Stimulated activated naive CD8-positive, alpha-beta T cell treated with anti-CD3 and anti-CD28 coated beads, Interleukin-15, Interleukin-2, amounts not matched to agents 100 ng/mL and 50 ng/mL, for 24 hours (primary cell): ENCODE data around the gene ESYT2.

Source experiments
- H3K27ac Mint-ChIP-seq: one replicate; pipeline ENCODE4 v1.8.0; 2021; ENCODE audit warnings: mild to moderate bottlenecking, mixed read lengths
- H3K27me3 Mint-ChIP-seq: one replicate; pipeline ENCODE4 v1.8.0; 2021; ENCODE audit warnings: mixed read lengths
- H3K36me3 Mint-ChIP-seq: one replicate; pipeline ENCODE4 v1.8.0; 2021; ENCODE audit warnings: low read depth, mixed read lengths
- H3K4me1 Mint-ChIP-seq: one replicate; pipeline ENCODE4 v1.8.0; 2021; ENCODE audit warnings: low read depth, mixed read lengths
- H3K4me3 Mint-ChIP-seq: one replicate; pipeline ENCODE4 v1.8.0; 2021; ENCODE audit warnings: mild to moderate bottlenecking, mixed read lengths
- H3K9me3 Mint-ChIP-seq: one replicate; pipeline ENCODE4 v1.8.0; 2021; ENCODE audit warnings: mixed read lengths

Gene ESYT2

DNA sequence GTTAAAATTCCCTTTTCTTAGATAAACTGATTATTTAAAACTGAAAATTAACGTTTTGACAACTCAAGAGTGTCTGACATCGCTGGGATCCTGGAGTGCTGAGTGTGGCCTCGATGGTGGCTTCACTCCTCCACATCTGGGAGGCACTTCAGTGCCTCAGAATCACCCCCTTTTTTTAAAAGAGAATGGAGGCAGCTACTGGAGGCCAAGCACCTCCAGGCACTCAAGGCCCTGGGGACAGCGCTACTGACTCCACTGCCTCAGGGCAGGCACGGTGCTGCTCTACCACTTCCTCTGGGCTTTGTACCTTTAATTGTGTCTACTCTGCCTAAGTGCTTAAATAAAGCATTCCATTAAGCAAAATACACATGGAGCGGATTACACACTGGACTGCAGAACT, 97.5 kb downstream of the ESYT2 start:
- Mint-ChIP-seq H3K36me3 (peaks cover 40% of the 10 kb centered on the region), H3K27me3 (no peaks in the 10 kb centered on the region), H3K9me3 (no peaks in the 10 kb centered on the region), H3K4me3 (no peak overlapping the region), H3K27ac (peak overlapping the region; percentile 28), H3K4me1 (peaks cover 4% of the 10 kb centered on the region)

DNA sequence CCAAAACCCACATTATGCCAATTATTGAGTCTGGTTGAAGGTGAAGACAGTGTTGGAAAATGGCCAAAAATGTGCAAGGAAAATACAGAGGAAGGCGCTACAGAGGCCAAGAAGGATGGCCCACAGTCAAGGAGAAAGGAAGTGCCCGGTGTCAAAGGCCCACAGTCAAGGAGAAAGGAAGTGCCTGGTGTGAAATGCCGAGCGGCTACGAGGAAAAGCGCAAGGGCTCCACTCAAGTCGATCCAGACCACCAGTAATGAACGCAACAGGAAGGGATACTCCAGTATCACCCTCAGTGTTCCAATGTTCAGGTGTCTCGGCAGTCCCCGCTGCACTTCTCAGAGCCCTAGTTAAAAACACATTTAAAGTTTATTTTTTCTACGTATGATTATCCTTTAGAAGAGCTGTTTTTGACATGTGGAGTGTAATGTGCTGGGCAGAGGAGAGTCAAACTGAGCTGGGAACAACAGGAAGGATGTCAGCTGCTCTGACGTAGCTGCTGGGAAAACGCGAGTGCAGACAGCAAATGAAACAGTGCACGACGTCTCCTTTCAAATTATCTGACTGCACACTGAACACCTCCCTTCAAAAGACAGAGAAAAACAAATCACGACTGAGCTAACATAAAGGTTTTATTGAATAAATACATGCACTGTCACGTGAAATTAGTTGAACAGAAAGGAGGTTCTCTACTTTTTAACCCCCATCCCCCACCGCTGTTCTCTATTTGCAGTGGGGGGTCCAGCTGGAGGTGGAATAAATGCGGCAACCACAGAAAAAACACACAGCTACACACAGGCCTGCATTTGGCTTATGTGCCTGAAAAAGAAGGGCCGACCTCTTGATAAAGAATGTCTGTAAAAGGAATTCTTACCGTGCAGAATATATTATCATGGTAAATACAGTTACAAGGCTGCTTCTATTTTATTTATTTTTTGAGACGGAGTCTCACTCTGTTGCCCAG, 98.6 kb downstream of the ESYT2 start:
- H3K36me3 Mint-ChIP-seq, result peaks cover 33% of the 10 kb centered on the region
- H3K4me1 Mint-ChIP-seq, result peaks cover 4% of the 10 kb centered on the region
- H3K27me3 Mint-ChIP-seq, result no peaks in the 10 kb centered on the region
- no peak overlapping the region for H3K4me3 Mint-ChIP-seq
- H3K9me3 Mint-ChIP-seq, result no peaks in the 10 kb centered on the region
- peak overlapping the region; percentile 50 for H3K27ac Mint-ChIP-seq

DNA sequence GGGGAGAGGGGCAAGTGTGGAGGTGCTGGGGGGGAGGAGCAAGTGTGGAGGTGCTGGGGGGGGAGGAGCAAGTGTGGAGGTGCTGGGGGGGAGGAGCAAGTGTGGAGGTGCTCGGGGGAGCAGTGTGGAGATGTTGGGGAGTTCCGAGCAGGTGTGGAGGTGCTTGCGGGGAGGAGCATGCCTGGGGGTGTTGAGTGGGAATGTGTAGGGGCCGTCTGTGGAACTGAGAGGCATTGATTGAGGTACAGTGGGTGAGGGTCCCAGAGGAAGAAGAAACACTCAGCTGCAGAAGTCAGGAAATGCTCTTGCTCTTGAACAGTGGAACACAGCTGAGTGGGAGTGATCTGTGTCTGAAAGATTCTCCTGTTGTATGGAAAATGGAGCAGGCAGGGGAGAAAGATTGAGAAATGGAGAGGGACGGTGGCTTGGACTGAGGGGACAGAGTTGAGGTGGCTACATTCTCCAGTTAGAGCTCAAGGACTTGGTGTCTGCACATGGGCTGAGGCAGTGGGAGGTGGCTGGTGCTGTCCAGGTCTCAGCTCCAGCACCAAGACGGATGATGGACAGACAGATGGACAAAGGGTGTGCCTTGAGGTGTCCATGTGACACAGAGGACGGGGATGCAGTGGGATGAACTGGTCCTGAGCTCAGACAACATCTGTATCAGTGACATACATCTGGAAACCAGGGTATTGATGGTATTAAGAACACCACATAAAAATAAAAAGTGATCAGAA, 99.5 kb downstream of the ESYT2 start:
- Mint-ChIP-seq H3K4me1 (peaks cover 2% of the 10 kb centered on the region), H3K4me3 (no peak overlapping the region), H3K27me3 (no peaks in the 10 kb centered on the region), H3K9me3 (no peaks in the 10 kb centered on the region), H3K27ac (peak overlapping the region; percentile 50), H3K36me3 (peaks cover 24% of the 10 kb centered on the region)

DNA sequence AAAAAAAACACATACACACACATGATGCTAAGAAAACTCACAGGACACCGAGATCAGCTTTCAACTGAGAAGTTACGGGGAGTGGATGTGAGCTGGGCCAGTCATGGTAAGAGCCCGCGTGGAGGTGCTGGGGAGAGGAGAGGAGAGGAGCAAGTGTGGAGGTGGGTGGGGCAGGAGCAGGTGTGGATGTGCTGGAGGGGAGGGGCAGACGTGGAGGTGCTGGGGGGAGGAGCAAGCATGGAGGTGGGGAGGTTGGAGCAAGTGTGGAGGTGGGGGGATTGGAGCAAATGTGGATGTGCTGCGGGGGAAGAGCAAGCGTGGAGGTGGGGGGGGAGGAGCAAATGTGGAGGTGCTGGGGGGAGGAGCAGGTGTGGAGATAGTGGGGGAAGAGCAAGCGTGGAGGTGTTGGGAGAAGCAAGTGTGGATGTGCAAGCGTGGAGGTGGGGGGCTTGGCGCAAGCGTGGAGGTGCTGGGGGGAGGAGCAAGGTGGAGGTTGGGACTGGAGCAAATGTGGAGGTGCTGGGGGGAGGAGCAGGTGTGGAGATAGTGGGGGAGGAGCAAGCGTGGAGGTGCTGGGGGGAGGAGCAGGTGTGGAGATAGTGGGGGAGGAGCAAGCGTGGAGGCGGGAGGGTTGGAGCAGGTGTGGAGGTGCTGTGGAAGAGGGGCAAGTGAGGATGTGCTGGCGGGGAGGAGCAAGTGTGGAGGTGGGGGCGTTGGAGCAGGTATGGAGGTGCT, 100.2 kb downstream of the ESYT2 start:
- Mint-ChIP-seq H3K27me3 (no peaks in the 10 kb centered on the region), H3K4me1 (no peaks in the 10 kb centered on the region), H3K27ac (peak overlapping the region; percentile 63), H3K36me3 (peaks cover 20% of the 10 kb centered on the region), H3K9me3 (no peaks in the 10 kb centered on the region), H3K4me3 (no peak overlapping the region)

DNA sequence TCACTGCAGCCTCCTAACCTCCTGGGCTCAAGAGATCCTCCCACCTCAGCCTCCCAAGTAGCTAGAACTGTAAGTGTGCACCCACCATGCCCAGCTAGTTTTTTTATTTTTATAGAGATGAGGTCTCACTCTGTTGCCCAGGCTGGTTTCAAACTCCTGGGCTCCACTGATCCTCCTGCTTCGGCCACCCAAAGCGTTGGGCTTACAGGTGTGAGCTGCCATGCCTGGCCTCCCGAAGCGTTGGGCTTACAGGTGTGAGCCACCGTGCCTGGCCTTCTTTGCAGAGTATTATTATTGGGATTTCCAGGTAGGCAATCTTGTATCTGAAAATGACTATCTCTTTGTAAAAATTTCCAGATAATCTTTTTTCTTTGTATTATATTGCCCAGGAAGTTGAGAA, 101.6 kb downstream of the ESYT2 start:
- H3K9me3 Mint-ChIP-seq, result no peaks in the 10 kb centered on the region
- no peaks in the 10 kb centered on the region for H3K27me3 Mint-ChIP-seq
- peaks cover 15% of the 10 kb centered on the region for H3K36me3 Mint-ChIP-seq
- no peak overlapping the region for H3K4me3 Mint-ChIP-seq
- no peak overlapping the region for H3K27ac Mint-ChIP-seq
- no peaks in the 10 kb centered on the region for H3K4me1 Mint-ChIP-seq

DNA sequence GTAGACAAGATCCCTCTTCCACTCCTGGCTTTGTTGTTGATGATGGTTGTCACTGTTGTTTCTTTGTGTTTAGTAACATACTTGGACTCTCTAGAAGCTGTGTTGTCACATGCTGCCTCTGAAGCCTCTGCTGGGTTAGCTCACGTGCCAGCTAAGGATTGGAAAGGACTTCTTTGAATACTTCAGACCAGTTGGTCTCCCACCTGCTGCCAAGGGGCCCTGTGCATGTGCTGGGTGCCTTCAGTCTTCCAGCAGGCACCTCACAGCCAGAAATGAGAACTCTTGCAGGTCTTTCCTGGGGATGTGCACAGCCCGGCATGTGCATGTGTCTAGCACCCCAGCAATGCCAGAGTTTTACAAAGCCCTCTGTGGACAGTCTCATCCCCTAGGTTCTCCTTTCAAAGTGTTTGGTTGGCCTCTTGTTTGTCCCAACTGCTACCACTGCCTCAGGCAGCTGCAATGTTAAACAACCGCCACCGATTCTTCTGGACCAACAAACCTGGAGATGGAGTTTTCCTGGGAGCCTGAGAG, 103.0 kb downstream of the ESYT2 start:
- no peak overlapping the region for H3K4me3 Mint-ChIP-seq

DNA sequence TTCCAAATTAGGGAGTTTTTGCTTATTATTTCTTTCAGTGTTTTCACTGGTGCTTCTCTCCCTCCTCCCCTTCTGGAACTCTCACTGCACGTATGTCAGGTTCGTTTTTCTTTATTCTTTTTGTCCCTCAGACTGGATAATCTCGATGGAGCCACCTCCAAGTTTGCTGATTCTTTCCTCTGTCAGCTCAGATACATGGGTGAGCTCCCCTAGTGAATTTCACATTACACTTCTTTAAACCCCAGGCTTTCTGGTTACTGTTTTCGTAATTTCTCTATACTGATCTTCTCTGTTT, 103.9 kb downstream of the ESYT2 start:
- Mint-ChIP-seq H3K36me3 (peaks cover 9% of the 10 kb centered on the region), H3K27ac (no peak overlapping the region), H3K4me3 (no peak overlapping the region), H3K27me3 (no peaks in the 10 kb centered on the region), H3K4me1 (no peaks in the 10 kb centered on the region), H3K9me3 (no peaks in the 10 kb centered on the region)

More for the DNA sequence above, 103.0 kb downstream of the ESYT2 start:
- Mint-ChIP-seq H3K27ac (no peak overlapping the region), H3K4me1 (no peaks in the 10 kb centered on the region), H3K36me3 (peaks cover 15% of the 10 kb centered on the region), H3K27me3 (no peaks in the 10 kb centered on the region), H3K9me3 (no peaks in the 10 kb centered on the region)

DNA sequence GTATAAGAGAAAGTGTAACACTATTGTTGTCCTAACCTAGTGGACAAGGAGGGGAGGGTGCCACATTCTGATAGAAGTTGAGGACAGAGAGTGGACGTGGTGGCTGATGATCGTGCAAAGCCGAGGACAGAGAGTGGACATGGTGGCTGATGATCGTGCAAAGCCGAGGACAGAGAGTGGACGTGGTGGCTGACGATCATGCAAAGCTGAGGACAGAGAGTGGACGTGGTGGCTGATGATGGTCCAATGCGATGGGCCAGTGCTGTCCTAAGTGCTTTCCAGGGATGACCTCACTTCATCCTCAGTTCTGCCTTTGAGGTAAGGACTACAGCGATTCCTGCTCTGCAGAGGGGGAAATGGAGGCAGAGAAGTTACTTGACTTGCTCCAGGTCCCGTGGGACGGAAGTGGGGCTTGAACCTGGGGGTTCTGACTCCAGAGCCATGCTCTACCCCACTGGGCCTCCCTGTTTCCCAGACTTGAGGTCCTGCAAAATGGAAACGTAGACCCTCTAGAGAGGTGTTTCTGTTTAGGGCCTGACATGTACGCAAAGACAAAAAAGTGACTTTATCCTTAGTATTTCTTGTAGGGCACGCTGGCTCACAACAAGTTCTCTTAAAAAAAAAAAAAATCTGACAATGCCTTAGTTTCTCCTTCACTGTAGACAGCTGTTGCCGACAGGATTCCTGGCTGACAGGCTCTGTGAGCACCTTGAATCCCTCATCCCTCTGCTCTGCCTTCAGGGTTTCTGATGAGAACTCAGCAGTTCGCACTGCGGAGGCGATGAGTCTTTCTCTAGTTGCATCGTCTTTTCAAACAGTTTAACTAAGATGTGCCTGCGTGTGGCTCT, 104.4 kb downstream of the ESYT2 start:
- Mint-ChIP-seq H3K4me1 (no peaks in the 10 kb centered on the region), H3K27me3 (no peaks in the 10 kb centered on the region), H3K4me3 (no peak overlapping the region), H3K36me3 (peaks cover 3% of the 10 kb centered on the region), H3K9me3 (no peaks in the 10 kb centered on the region), H3K27ac (no peak overlapping the region)

DNA sequence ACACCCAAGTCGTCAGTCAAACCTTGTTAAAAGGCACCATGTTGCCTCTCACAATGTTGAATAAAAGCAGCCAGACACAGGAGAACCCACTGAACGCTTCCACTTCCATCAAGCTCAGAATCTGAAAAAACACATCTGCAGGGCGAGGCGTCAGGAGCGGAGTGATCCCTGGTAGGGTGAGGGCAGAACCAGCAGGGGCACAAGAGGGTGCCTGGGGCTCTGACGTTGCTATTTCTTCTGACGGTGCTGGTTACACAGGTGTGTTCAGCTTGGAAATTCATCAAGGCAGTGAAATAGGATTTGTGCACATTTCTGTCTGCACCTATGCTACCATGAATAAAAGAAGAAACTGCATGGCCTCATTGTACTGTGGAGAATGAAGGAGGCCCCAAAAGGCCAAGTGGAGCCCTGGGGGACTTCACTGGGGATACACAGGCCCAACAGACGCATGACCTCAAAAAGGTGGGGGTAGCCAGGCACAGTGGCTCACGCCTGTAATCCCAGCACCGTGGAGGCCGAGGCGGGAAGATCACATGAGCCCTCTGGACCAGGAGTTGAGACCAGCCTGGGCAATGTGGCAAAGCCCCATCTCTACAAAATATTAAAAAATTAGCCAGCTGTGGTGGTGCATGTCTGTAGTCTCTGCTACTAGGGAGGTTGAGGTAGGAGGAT, 105.5 kb downstream of the ESYT2 start:
- Mint-ChIP-seq H3K27me3 (no peaks in the 10 kb centered on the region), H3K4me3 (no peak overlapping the region), H3K36me3 (no peaks in the 10 kb centered on the region), H3K4me1 (no peaks in the 10 kb centered on the region), H3K9me3 (no peaks in the 10 kb centered on the region), H3K27ac (no peak overlapping the region)

DNA sequence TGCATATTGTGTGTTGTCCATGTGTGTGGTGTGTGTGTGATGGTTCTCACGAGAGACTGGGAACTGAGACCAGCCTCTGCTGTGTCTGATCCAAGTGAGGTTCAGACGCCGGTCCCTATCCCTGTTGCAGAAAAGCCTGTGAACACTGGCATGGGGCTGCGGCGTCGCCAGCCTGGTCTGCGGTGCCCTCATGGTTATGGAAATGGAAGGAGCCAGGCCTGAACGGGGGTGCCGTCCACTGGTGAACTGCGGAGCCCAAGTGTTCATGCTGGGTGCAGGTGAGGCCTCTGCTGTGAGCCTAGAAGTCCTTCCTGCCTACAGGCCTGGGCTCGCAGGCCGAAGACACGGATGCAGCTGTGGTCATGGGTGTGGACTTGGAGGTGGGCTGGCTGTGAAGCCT, 106.0 kb downstream of the ESYT2 start:
- no peak overlapping the region for H3K4me3 Mint-ChIP-seq
- no peak overlapping the region for H3K27ac Mint-ChIP-seq
- H3K27me3 Mint-ChIP-seq, result no peaks in the 10 kb centered on the region
- H3K4me1 Mint-ChIP-seq, result no peaks in the 10 kb centered on the region
- no peaks in the 10 kb centered on the region for H3K36me3 Mint-ChIP-seq
- H3K9me3 Mint-ChIP-seq, result no peaks in the 10 kb centered on the region

DNA sequence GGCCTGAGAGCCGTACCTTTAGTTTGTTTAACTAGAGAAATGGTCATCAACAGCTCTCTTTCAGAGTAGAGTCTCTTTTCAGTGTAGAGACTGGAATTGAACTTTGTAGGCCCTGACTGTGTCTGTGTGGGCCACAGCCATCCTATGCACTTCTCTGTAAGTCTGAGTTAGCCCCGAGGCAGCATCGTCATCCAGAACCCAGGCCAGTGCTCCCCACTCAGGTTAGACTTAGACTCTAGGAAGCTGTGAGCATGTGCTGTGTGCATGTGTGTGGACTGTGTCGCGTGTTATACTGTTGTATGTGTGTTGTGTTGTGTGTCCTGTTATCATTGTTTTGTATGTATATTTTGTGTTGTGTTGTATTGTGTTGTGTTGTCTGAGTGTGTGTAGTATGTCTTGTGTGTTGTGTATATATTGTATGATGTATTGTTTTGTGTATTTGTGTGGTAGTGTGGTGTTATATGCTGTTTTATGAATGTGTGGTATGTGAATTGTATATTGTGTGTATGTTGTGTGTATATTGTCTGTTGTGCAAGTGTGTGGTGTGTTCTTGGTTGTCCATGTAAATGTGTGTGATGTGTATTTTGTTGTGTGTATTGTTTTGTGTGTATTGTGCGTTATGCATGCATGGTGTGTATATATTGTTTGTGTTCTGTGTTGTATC, 106.6 kb downstream of the ESYT2 start:
- Mint-ChIP-seq H3K4me3 (no peak overlapping the region), H3K27ac (no peak overlapping the region), H3K27me3 (peaks cover 3% of the 10 kb centered on the region), H3K36me3 (no peaks in the 10 kb centered on the region), H3K4me1 (no peaks in the 10 kb centered on the region), H3K9me3 (no peaks in the 10 kb centered on the region)

DNA sequence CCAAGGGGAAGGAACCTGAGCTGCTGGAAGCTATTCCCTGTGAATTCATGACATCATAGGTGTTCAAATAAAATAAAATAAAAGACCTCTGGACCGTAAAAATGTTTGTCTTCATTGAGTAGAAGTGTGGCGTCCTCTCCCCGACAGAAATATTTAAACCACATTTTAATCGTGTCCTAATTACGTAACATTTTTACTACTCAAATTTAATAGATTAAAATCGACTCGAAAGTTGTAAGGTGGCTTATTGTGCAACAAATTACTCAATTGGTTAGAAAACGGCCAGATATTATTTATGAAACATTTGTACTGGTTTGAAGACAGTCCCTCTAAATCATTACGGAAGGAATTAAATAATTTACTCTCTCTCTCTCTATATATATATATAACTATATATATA, 109.2 kb downstream of the ESYT2 start:
- no peaks in the 10 kb centered on the region for H3K36me3 Mint-ChIP-seq
- H3K9me3 Mint-ChIP-seq, result no peaks in the 10 kb centered on the region
- peaks cover 16% of the 10 kb centered on the region for H3K27me3 Mint-ChIP-seq
- H3K4me1 Mint-ChIP-seq, result no peaks in the 10 kb centered on the region
- H3K4me3 Mint-ChIP-seq, result no peak overlapping the region
- no peak overlapping the region for H3K27ac Mint-ChIP-seq

DNA sequence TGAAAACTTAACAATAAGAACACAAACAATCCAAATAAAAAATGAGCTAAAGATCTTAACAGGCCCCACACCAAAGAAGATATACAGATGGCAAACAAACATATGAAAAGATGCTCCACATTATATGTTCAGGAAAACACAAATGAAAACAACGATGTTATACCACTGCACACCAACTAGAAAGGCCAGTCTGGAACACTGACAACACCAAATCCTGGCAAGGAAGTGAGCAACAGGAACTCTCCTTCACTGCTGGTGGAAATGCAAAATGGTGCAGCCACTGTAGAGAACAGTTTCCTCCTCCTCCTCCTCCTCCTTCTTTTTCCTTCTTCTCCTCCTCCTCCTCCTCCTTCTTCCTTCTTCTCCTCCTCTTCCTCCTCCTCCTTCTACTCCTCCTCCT, 112.5 kb downstream of the ESYT2 start:
- H3K4me1 Mint-ChIP-seq, result peaks cover 6% of the 10 kb centered on the region
- no peak overlapping the region for H3K27ac Mint-ChIP-seq
- H3K36me3 Mint-ChIP-seq, result no peaks in the 10 kb centered on the region
- no peak overlapping the region for H3K4me3 Mint-ChIP-seq
- no peaks in the 10 kb centered on the region for H3K9me3 Mint-ChIP-seq
- peaks cover 16% of the 10 kb centered on the region for H3K27me3 Mint-ChIP-seq
